HL-60 (cell line): Measurements from ENCODE around the gene TUBD1.

Experiments used
- DNase-seq, 2 experiments: peaks; one replicate each; pipeline ENCODE4 v3.0.0-alpha.2; 2010 to 2020; ENCODE audit warnings: low read depth in 1 of 2, low spot score in 1 of 2
- H3K27ac ChIP-seq: fragments of 250-450 bp; sonication (Bioruptor Pico); replicated peaks from 2 replicates; pipeline ENCODE4 v1.5.1; 2020; ENCODE audit warnings: mild to moderate bottlenecking, moderate library complexity
- H3K27me3 ChIP-seq: fragments of 250-450 bp; sonication (Bioruptor Pico); 2 replicates; pipeline ENCODE4 v1.5.1; 2021; ENCODE audit warnings: mild to moderate bottlenecking, moderate library complexity; ENCODE audit not compliant: insufficient read depth, poor library complexity, severe bottlenecking
- H3K4me3 ChIP-seq: replicated peaks from 2 replicates; pipeline ENCODE4 v1.5.1; 2011; ENCODE audit warnings: mild to moderate bottlenecking, control low read depth, low read length; ENCODE audit not compliant: insufficient read depth
- CTCF ChIP-seq: IDR thresholded peaks from one replicate; pipeline ENCODE4 v1.5.1; 2011; ENCODE audit warnings: low read length, control low read depth, inconsistent platforms; ENCODE audit not compliant: insufficient read depth
- GABPA ChIP-seq: IDR thresholded peaks from 2 replicates; pipeline ENCODE4 v1.6.1; 2012; ENCODE audit warnings: low read depth
- POLR2AphosphoS5 ChIP-seq: IDR thresholded peaks from 2 replicates; pipeline ENCODE4 v1.6.1; 2012; ENCODE audit warnings: low read depth
- REST ChIP-seq: IDR thresholded peaks from 2 replicates; pipeline ENCODE4 v1.6.1; 2012; ENCODE audit warnings: low read depth; ENCODE audit not compliant: insufficient replicate concordance
- SPI1 ChIP-seq: IDR thresholded peaks from 2 replicates; pipeline ENCODE4 v1.6.1; 2012; ENCODE audit warnings: low read depth, mild to moderate bottlenecking, borderline replicate concordance

TUBD1 gene

GRCh38 chr17:59897090-59897489 lies 4.3 kb upstream of the TUBD1 start:
- TF ChIP-seq GABPA: no peak
- TF ChIP-seq REST: no peak
- TF ChIP-seq SPI1: no peak
- no peak for TF ChIP-seq POLR2AphosphoS5
- no peak for TF ChIP-seq CTCF
- Histone ChIP-seq H3K27ac (no peak overlapping the region), H3K4me3 (no peak overlapping the region)

GRCh38 chr17:59893676-59894100 lies 945 bp upstream of the TUBD1 start:
- H3K27ac ChIP-seq: peak overlapping the region; percentile 85
- DNase-seq: peak in 1 of 2 experiments; percentile 34
- no peak for TF ChIP-seq REST
- TF ChIP-seq CTCF: no peak
- H3K4me3 ChIP-seq: peak overlapping the region; percentile 99
- H3K27me3 ChIP-seq: no peaks in the 10 kb centered on the region

More at GRCh38 chr17:59897090-59897489, 4.3 kb upstream of the TUBD1 start:
- no peak for DNase-seq
- H3K27me3 ChIP-seq: no peaks in the 10 kb centered on the region

- Histone ChIP-seq H3K27me3 (no peaks in the 10 kb centered on the region), H3K27ac (peak overlapping the region; percentile 85), H3K4me3 (peak overlapping the region; percentile 99)
- DNase-seq: no peak
- TF ChIP-seq SPI1 (peak; percentile 56; the same call in 1 of the 2 replicates), POLR2AphosphoS5 (no peak), GABPA (no peak), REST (no peak), CTCF (no peak)
Observed at GRCh38 chr17:59892251-59892923, 356 bp downstream of the TUBD1 start.
